CD14-positive monocyte (primary cell): ENCODE results near the gene USP34. TPM values are rescaled to one million over a fixed set of nuclear protein-coding genes. Genes with fewer than 3 reads are reported as not detected.
A peak's percentile ranks its signal among the peaks of the same experiment; 100 is the strongest.
"Not testable (repeated sequence)": the region's sequence is repeated elsewhere in the genome, so short reads cannot be mapped to it uniquely, and the experiment has no call there.

Experiments used
- DNase-seq, 3 donors: peaks; one replicate each; pipeline ENCODE4 v3.0.0-alpha.2; 2011 to 2022
- H2AFZ ChIP-seq: 2 replicates; pipeline ENCODE4 v1.6.0; 2012; ENCODE audit warnings: mild to moderate bottlenecking, low read depth, low read length, inconsistent platforms; ENCODE audit not compliant: insufficient read depth, poor library complexity, severe bottlenecking
- H3K27ac ChIP-seq, 2 donors: 1 replicate in 1 of 2; 2 replicates in 1 of 2; pipeline ENCODE4 v1.5.1; 2012 to 2013; ENCODE audit warnings: low read length in 2 of 2, control low read depth in 1 of 2, inconsistent platforms in 1 of 2, low read depth in 1 of 2, mild to moderate bottlenecking in 1 of 2
- H3K27me3 ChIP-seq, 2 donors: one replicate each; pipeline versions ENCODE4 v1.6.0 to v1.6.1; 2011 to 2013; ENCODE audit warnings: low read length in 2 of 2; ENCODE audit not compliant: control insufficient read depth in 2 of 2, insufficient read depth in 2 of 2
- H3K36me3 ChIP-seq, 2 donors: replicated peaks in 1 of 2; 1 replicate in 1 of 2; 2 replicates in 1 of 2; pipeline versions ENCODE4 v1.5.1 to v1.6.1; 2012 to 2013; ENCODE audit warnings: low read length in 2 of 2, control low read depth in 1 of 2, inconsistent platforms in 1 of 2, mild to moderate bottlenecking in 1 of 2; ENCODE audit not compliant: insufficient read depth in 2 of 2, control insufficient read depth in 1 of 2
- H3K4me1 ChIP-seq, 2 donors: 1 replicate in 1 of 2; 2 replicates in 1 of 2; pipeline versions ENCODE4 v1.5.1 to v1.6.1; 2012 to 2013; ENCODE audit warnings: low read length in 2 of 2, control low read depth in 1 of 2, inconsistent platforms in 1 of 2, mild to moderate bottlenecking in 1 of 2, moderate library complexity in 1 of 2; ENCODE audit not compliant: insufficient read depth in 2 of 2, control insufficient read depth in 1 of 2
- H3K4me2 ChIP-seq: replicated peaks from 2 replicates; pipeline ENCODE3; 2012; ENCODE audit warnings: low read length, moderate library complexity, mild to moderate bottlenecking; ENCODE audit not compliant: poor library complexity, severe bottlenecking; ENCODE audit errors: extremely low read depth
- H3K4me3 ChIP-seq, 3 experiments: fragments of 200-600 bp in 1 of 3; sonication (generic) in 1 of 3; replicated peaks in 1 of 3; 1 replicate in 2 of 3; 2 replicates in 1 of 3; pipeline ENCODE4 v1.5.1; 2011 to 2013; ENCODE audit warnings: low read length in 3 of 3, mild to moderate bottlenecking in 3 of 3, control low read depth in 2 of 3, low read depth in 2 of 3, inconsistent platforms in 1 of 3, moderate library complexity in 1 of 3
- H3K79me2 ChIP-seq: 2 replicates; pipeline ENCODE4 v1.6.0; 2012; ENCODE audit warnings: mild to moderate bottlenecking, control low read depth, inconsistent platforms, low read length, moderate library complexity; ENCODE audit not compliant: insufficient read depth
- H3K9ac ChIP-seq: 2 replicates; pipeline ENCODE4 v1.6.0; 2017; ENCODE audit warnings: low read length, mild to moderate bottlenecking; ENCODE audit not compliant: insufficient read depth, poor library complexity, severe bottlenecking
- H3K9me3 ChIP-seq, 2 donors: replicated peaks in 1 of 2; 1 replicate in 1 of 2; 2 replicates in 1 of 2; pipeline versions ENCODE4 v1.5.1 to v1.6.1; 2012 to 2013; ENCODE audit warnings: low read length in 2 of 2, control low read depth in 1 of 2; ENCODE audit not compliant: control insufficient read depth in 1 of 2, insufficient read depth in 1 of 2
- H4K20me1 ChIP-seq: 2 replicates; pipeline ENCODE4 v1.6.0; 2012; ENCODE audit warnings: mild to moderate bottlenecking, low read length, control low read depth, moderate library complexity; ENCODE audit not compliant: insufficient read depth
- H3K27ac Mint-ChIP-seq, 7 donors: one replicate each; pipeline ENCODE4 v1.8.0; 2020; ENCODE audit warnings: mild to moderate bottlenecking in 7 of 7, mixed read lengths in 7 of 7, moderate library complexity in 6 of 7, inconsistent platforms in 2 of 7
- H3K27me3 Mint-ChIP-seq, 3 donors: one replicate each; pipeline ENCODE4 v1.8.0; 2021 to 2022; ENCODE audit warnings: low read depth in 3 of 3, mild to moderate bottlenecking in 3 of 3, mixed read lengths in 3 of 3, moderate library complexity in 3 of 3, inconsistent platforms in 1 of 3
- H3K36me3 Mint-ChIP-seq, 2 donors: one replicate each; pipeline ENCODE4 v1.8.0; 2020; ENCODE audit warnings: mixed read lengths in 2 of 2, inconsistent platforms in 1 of 2, mild to moderate bottlenecking in 1 of 2
- H3K4me1 Mint-ChIP-seq: one replicate; pipeline ENCODE4 v1.8.0; 2020; ENCODE audit warnings: mild to moderate bottlenecking, mixed read lengths
- H3K4me3 Mint-ChIP-seq, 2 donors: one replicate each; pipeline ENCODE4 v1.8.0; 2020; ENCODE audit warnings: mild to moderate bottlenecking in 2 of 2, mixed read lengths in 2 of 2, moderate library complexity in 1 of 2
- H3K9me3 Mint-ChIP-seq, 7 donors: one replicate each; pipeline ENCODE4 v1.8.0; 2020 to 2022; ENCODE audit warnings: mixed read lengths in 7 of 7, mild to moderate bottlenecking in 6 of 7, moderate library complexity in 6 of 7, inconsistent platforms in 2 of 7
- WGBS: methylation state at CpG from one replicate; pipeline ENCODE4 v1.1.5; 2013; ENCODE audit warnings: missing lambda C conversion rate; ENCODE audit not compliant: insufficient coverage; 5-methylcytosine and 5-hydroxymethylcytosine counted together
- intact Hi-C, 2 donors: fragments of 100-400 bp; cut with micrococcal nuclease; formaldehyde crosslinking; loops; one replicate each; pipeline versions ENCODE4 v1.15.0 to v1.15.1; 2023
- polyA plus RNA-seq, 3 donors: library from polyadenylated mRNA; depleted of rRNA in 1 of 3; unstranded in 2 of 3; stranded (reverse) in 1 of 3; fragments of 300-500 nt in 2 of 3; fragments of >200 nt in 1 of 3; fragmentation: Illumina TruSeq in 2 of 3; gene quantifications; 1 replicate in 2 of 3; 2 replicates in 1 of 3; pipeline ENCODE4 v1.2.3, GENCODE V29; 2012 to 2021
- TF ChIP-seq, protein P1 (sequence below): fragments of 200-600 bp; IDR thresholded peaks from one replicate; pipeline ENCODE4 v1.8.0; 2022; ENCODE audit warnings: antibody characterized with exemption, mild to moderate bottlenecking

The USP34 gene
- polyA plus RNA-seq, 3 donors: 2.8 to 47.2 (median 5.9) TPM

DNA sequence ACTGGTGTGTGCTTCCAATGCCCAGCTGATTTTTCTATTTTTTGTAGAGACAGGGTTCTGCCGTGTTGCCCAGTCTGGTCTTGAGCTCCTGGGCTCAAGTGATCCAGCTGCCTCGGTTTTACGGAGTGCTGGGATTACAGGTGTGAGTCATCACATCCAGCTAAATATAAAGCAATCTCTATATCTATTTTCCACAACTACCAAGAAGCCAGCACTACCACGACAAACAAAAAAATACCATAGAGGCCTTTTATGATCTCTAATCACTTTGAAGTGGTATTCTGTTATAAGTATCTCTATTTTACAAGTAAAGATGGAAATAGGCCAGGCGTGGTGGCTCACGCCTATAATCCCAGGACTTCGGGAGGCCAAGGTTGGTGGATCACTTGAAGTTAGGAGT, 274.2 kb downstream of the USP34 start:
- TF ChIP-seq, protein P1, sequence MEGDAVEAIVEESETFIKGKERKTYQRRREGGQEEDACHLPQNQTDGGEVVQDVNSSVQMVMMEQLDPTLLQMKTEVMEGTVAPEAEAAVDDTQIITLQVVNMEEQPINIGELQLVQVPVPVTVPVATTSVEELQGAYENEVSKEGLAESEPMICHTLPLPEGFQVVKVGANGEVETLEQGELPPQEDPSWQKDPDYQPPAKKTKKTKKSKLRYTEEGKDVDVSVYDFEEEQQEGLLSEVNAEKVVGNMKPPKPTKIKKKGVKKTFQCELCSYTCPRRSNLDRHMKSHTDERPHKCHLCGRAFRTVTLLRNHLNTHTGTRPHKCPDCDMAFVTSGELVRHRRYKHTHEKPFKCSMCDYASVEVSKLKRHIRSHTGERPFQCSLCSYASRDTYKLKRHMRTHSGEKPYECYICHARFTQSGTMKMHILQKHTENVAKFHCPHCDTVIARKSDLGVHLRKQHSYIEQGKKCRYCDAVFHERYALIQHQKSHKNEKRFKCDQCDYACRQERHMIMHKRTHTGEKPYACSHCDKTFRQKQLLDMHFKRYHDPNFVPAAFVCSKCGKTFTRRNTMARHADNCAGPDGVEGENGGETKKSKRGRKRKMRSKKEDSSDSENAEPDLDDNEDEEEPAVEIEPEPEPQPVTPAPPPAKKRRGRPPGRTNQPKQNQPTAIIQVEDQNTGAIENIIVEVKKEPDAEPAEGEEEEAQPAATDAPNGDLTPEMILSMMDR: no peak
- Mint-ChIP-seq H3K4me3 (no peak overlapping the region), H3K4me1 (no peaks in the 10 kb centered on the region)

DNA sequence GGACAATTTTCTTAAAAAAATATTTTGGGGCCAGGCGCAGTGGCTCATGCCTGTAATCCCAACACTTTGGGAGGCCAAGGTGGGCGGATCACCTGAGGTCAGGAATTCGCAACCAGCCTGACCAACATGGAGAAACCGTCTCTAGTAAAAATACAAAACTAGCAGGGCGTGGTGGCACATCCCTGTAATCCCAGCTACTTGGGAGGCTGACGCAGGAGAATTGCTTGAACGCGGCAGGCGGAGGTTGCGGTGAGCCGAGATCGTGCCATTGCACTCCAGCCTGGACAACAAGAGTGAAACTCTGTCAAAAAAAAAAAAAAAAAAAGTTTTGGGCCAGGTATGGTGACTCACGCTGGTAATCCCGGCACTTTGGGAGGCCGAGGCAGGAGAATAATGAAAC, 276.2 kb downstream of the USP34 start:
- H3K4me2 ChIP-seq, H2AFZ ChIP-seq, H3K79me2 ChIP-seq, H3K4me3 ChIP-seq, H3K4me1 ChIP-seq, intact Hi-C loops, H4K20me1 ChIP-seq, H3K9me3 Mint-ChIP-seq, DNase-seq, H3K9me3 ChIP-seq, H3K27me3 Mint-ChIP-seq, H3K4me1 Mint-ChIP-seq, H3K4me3 Mint-ChIP-seq, H3K27me3 ChIP-seq, H3K9ac ChIP-seq: not testable (repeated sequence)
- WGBS: 89% methylated on average over 12 of the region's 15 CpGs
- peaks cover 36 to 74% of the 10 kb centered on the region in 2 donors for H3K36me3 ChIP-seq
- H3K27ac ChIP-seq: peak overlapping the region in 1 of 2 donors; percentile 2
- H3K27ac Mint-ChIP-seq: peak overlapping the region in 1 of 7 donors; percentile 80
- peaks cover 36 to 55% of the 10 kb centered on the region in 2 donors for H3K36me3 Mint-ChIP-seq

More for the DNA sequence above, 274.2 kb downstream of the USP34 start:
- Histone ChIP-seq H2AFZ (no peak overlapping the region), H3K27me3 (no peaks in the 10 kb centered on the region), H3K27ac (no peak overlapping the region), H3K4me3 (no peak overlapping the region), H3K79me2 (no peaks in the 10 kb centered on the region), H3K4me2 (no peak overlapping the region), H4K20me1 (no peaks in the 10 kb centered on the region), H3K9me3 (no peaks in the 10 kb centered on the region), H3K9ac (no peak overlapping the region), H3K36me3 (peaks cover 31 to 76% of the 10 kb centered on the region in 2 donors), H3K4me1 (no peaks in the 10 kb centered on the region)
- Mint-ChIP-seq H3K27me3 (no peaks in the 10 kb centered on the region), H3K9me3 (no peaks in the 10 kb centered on the region), H3K36me3 (peaks cover 30 to 52% of the 10 kb centered on the region in 2 donors), H3K27ac (peak overlapping the region in 1 of 7 donors; percentile 69)
- WGBS: 100% methylated on average over 1 of the region's 7 CpGs
- no peak for DNase-seq
- intact Hi-C loops: no loop called here
